Stimulated activated CD8-positive, alpha-beta memory T cell treated with anti-CD3 and anti-CD28 coated beads, Interleukin-4, amount 100 ng/mL, for 1 hour (primary cell): ENCODE measurements around the gene DYNLT3.

Source experiments
- DNase-seq, 2 donors: peaks; one replicate each; pipeline ENCODE4 v3.0.0-alpha.2; 2020; ENCODE audit warnings: low read depth in 2 of 2, low spot score in 1 of 2

The DYNLT3 gene

GRCh38 chrX:37844622-37845021 is 2.7 kb downstream of the DYNLT3 start:
- DNase-seq: no peak

DNA sequence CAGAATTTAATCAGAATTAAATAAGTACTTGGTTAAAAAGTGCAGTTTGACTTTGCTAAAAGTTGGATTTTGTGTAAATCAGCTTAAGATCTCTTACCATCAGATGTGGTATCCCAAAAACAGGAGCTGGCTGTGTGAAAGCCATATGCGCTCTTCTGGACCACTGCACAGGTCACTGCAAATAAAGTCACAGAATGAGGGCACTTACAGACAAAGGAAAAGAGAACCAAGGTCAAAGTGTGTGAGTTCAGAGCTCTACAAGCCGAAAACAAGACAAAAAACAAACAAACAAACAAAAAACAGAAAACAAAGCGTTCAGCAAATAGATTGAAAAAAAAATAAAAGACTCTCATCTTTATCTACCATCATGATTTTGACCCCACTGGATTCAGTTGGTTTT is 6.4 kb downstream of the DYNLT3 start:
- no peak for DNase-seq

DNA sequence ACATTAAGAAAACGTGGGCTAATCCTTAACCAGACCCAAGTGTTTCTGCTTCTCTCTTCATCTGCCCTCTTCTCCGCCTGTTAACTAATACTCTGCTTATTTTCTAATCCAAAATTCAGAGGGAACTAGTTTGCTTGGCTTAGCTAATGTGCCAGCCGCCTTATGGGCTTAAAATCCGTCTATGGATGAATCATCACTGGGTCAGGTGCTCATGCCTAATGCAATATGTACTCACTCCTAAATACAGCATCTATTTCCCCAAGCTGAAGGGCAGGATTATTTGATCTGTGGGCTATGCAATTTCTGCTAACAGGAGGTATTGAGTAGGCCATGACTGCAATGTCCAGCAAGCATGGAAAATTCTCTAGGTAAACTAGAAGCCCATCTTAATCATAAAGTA is 12.4 kb downstream of the DYNLT3 start:
- no peak for DNase-seq

DNA sequence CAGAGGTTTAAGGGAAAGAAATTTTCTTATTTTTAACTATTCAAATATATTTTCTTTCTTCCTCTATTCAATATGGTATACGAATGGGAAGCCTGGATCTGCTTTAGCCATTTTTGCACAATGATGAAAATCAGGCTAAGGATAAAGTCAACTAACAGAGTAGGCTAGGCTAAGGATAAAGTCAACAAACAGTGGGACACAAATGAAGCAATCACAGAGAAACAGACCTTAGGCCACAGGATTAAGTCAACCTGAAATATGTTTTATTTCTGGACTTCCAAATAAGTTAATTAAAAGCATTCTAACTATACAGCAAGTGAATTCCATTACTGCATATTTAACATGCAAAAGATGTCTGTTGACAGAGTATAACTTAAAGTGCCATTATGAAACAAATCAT is 17.0 kb downstream of the DYNLT3 start:
- no peak for DNase-seq

GRCh38 chrX:37829721-37830120 is 17.6 kb downstream of the DYNLT3 start:
- no peak for DNase-seq

GRCh38 chrX:37825215-37825842 is 22.0 kb downstream of the DYNLT3 start:
- DNase-seq: peak; percentile 9 to 22

DNA sequence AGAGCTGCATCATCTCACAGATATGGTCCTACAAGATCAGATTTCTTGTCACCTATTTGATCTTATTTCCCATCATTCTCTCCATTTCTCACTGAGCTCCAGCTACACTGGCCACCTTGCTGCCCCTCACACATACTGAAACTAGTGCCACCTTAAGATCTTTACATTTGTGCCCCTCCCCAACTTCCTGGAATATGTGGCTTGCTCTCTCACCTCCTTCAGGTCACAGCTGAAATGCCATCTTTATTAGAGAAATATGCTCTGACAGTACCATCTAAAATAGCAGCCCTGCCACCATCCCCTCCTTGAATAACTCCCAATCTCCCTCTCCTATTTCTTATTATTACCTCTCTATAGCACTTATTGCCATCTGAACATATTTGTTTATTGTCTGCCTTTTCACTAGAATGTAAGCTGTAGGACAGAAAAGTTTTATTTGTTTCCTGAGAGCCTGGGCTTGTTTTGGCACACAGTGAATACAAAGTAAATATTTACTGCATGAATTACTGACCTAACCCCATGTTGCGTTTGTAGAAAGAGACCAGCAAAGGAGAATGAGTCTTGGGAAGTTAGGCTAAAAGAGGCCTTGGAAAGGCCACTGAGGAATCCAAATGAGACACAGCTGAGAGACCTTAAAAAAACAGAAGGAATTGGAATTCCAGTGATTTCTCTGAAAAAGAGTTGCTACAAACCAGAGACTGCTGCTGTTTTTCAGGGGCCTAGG is 22.7 kb downstream of the DYNLT3 start:
- DNase-seq: no peak

GRCh38 chrX:37820646-37821045 is 26.7 kb downstream of the DYNLT3 start:
- no peak for DNase-seq

DNA sequence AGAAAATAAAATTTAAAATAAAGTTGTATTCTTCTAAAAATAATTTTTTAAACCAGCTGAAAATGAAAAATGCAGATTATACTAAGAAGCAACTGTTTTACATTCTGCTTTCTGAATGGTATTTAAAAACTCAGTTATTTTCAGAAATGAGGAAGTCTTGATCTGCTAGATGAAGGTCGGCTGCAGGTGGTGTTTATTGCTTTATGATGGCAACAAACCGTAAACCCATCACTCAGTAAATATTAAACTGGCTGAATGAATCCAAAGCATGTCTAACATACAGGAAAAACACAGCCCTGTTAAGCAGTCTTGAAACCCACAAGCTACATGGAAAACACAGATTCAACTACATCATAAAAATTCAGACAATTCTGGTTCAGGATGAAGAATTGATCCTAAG is 29.3 kb downstream of the DYNLT3 start:
- no peak for DNase-seq

- no peak for DNase-seq
Observed at GRCh38 chrX:37817579-37817978, 29.8 kb downstream of the DYNLT3 start.

DNA sequence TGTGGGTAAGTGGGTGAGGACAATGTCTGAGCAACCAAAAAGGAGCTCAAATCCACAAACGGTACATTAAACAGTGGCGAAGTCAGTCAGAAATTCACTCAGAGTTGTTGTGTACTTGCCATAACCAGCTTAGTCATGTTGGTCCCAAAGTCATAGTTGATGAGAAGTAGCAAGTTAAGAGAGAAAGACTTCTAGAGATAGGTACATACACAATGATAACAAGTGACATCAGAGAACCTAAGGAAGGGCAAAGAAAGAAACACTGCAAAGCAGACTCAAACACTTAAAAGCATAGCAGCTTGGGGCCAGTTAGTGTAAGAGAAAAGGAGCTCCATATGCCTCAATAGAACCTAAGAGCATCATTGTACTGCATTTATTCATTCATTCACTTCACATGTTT is 30.2 kb downstream of the DYNLT3 start:
- DNase-seq: no peak

GRCh38 chrX:37816766-37817165 is 30.6 kb downstream of the DYNLT3 start:
- DNase-seq: no peak

GRCh38 chrX:37815366-37815765 is 32.0 kb downstream of the DYNLT3 start:
- DNase-seq: no peak

- DNase-seq: no peak
Observed at GRCh38 chrX:37813570-37813969, 33.8 kb downstream of the DYNLT3 start.

DNA sequence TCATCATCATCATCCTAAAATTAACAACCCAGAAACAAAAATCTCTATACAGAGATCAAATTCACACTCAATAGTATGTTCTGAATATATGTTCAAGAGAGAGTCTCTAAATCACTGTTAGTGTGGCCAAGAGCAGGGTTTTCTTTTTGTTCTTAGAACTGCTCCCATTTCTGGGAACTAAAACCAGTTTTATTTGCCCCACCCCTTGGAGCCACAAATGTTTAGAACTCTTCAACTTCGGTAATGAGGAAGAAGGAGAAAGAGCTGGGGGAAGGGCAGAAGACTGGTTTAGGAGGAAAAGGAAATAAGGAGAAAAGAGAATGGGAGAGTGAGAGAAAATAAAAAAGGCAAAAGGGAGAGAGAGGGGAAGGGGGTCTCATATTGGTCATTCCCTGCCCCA is 35.3 kb downstream of the DYNLT3 start:
- no peak for DNase-seq

- DNase-seq: no peak
Observed at GRCh38 chrX:37809970-37810369, 37.4 kb downstream of the DYNLT3 start.

GRCh38 chrX:37803057-37803456 is 44.3 kb downstream of the DYNLT3 start:
- no peak for DNase-seq

DNA sequence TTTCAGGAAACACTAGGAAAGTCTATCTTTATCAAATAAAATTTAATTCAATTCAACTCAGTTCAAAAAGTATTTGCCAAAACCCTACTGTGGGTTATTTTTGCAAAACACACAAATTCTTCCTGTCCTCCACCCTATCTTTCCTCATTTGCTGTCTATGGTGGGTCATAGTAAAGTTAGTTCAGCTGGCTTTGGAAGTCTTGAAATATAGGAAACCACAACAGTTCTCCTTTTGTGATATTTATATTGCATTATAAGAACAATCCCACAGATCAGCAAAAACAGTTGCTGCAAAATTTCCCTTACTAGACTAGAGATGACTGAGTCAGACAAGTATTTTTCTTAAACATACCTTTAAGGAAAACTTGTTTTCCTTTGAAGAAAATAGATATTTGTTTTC is 45.3 kb downstream of the DYNLT3 start:
- no peak for DNase-seq

- DNase-seq: no peak
Observed at GRCh38 chrX:37800717-37801116, 46.7 kb downstream of the DYNLT3 start.

- no peak for DNase-seq
Observed at GRCh38 chrX:37799936-37800335, 47.4 kb downstream of the DYNLT3 start.

GRCh38 chrX:37796805-37797204 is 50.6 kb downstream of the DYNLT3 start:
- DNase-seq: no peak

DNA sequence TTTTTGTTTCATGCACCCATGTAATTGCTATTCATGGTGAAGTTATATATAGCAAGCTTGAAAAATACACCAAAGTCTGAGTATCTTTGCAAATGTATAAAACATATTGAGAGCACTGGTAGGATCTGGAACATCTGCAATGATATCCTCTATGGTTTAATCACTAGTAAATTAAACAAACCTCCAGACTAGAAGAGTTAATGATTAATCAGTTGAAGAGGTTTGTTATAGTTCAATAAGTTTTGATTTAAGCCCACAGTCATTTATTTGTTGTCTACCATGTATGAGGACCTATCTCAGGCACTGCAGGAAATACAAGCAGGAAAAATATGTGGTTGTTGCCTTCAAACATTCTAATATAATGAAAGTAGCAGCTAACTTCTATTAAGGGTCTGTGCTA is 51.1 kb downstream of the DYNLT3 start:
- DNase-seq: no peak
